T-helper 2 cell treated with Interferon-gamma antibody and Interleukin-4, amounts not matched to agents 100 ng/mL and 5 ng/mL, for 36 hours (primary cell): ENCODE data around the gene DHRS1. TPM values are rescaled to one million over a fixed set of nuclear protein-coding genes. Genes with fewer than 3 reads are reported as not detected.
"Not testable (repeated sequence)": the region's sequence is repeated elsewhere in the genome, so short reads cannot be mapped to it uniquely, and the experiment has no call there.

Experiments used
- intact Hi-C: fragments of 100-400 bp; cut with micrococcal nuclease; formaldehyde crosslinking; loops from one replicate; pipeline ENCODE4 v1.15.1; 2023
- total RNA-seq: library from RNA; stranded (reverse); gene quantifications from 2 replicates; pipeline ENCODE4 v1.2.3, GENCODE V29; 2022

DHRS1 gene
- total RNA-seq, 1 donor from 2014 or later, result 20.7 TPM

DNA sequence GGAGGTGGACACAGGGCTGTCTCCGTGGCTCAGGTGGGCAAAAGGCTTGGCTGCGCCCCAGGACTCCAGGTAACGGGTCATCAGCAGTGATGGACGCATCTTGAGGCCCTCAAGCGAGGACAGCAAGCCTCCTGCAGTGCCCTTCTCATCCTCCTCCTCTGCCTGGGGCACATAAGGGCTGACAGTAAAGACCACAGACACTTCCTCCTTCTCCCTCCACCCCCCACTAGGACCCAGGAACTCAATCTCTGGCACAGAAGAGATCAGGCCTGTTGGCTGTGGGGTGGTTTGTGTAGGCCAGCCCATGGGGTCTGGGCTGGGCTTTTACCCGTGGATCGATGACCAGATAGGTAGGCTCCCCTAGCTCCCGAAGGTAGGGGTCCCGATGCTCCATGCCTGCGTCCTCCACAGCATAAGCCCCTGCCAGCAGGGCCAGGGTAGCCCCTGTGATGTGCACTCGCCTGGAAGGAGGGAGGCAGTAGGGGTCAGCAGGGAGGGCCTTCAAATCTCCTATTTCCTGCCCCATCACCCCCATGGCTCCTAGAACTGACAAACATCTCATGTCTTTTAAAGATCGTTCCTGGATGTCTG is 29.6 kb upstream of the DHRS1 start:
- intact Hi-C loops, result no loop called here

- intact Hi-C loops, result not testable (repeated sequence)
Observed at GRCh38 chr14:24327914-24328313, 28.3 kb upstream of the DHRS1 start.

DNA sequence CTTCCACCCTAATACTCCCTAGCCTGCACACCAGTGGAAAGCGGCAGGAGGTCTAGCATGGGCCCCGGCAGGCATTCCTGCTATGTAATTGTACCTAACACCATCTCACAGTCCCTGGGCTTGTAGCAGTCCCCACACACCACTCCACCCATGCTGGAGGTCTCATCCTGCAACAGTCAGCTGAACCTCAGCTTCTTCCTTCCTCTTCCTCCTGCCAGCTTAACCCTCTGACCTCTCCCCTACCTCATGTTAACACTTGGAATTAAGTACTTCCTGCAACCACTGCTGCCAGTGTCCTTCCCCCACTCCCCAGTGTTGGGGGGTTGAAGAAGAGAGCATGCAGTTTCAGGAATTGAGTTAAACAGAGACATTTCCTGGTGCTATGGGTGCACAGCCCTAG is 27.7 kb upstream of the DHRS1 start:
- intact Hi-C loops, result no loop called here

GRCh38 chr14:24325963-24326362 is 26.4 kb upstream of the DHRS1 start:
- intact Hi-C loops, result no loop called here

GRCh38 chr14:24325041-24325530 is 25.5 kb upstream of the DHRS1 start:
- intact Hi-C loops, result no loop called here

GRCh38 chr14:24324024-24324423 is 24.4 kb upstream of the DHRS1 start:
- intact Hi-C loops, result no loop called here

DNA sequence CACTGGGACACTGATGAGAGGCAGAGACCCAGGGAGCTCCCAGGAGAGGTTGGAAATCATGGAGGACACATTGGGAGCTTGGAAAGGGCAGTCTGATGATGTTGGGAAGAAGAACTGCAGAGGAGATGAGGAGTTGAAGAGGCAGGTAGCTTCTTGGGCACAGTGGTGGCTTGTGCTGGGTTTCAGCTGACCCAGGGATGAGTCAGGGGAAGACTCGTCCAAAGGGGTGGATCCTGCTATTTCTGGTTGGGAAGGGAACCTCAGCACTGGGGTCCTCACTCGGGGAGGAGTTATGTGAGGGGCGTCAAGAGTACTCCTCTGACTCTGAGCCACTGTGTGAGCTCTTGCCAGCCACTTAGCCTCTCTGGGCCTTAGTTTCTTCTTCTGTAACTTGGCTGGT is 23.8 kb upstream of the DHRS1 start:
- intact Hi-C loops, result no loop called here

DNA sequence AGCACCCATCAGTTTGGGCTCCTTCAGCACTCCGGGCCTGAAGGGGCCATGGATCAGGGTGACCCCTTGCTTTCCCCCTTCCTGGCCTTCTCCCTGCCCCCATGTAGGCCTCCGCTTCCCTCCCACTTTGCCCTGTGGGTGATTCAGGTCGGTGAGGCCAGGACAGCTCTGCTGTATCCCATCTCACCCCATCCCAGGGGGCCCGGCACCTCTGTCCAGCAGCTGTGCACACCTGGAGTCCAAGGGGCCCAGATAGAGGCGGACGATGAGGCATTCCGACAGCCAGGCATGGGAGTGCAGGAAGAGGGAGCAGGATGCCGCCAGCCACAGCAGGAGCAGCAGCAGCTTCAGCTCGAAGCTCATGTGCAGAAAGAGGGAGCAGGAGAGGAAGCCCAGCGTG is 23.1 kb upstream of the DHRS1 start:
- intact Hi-C loops, result no loop called here

DNA sequence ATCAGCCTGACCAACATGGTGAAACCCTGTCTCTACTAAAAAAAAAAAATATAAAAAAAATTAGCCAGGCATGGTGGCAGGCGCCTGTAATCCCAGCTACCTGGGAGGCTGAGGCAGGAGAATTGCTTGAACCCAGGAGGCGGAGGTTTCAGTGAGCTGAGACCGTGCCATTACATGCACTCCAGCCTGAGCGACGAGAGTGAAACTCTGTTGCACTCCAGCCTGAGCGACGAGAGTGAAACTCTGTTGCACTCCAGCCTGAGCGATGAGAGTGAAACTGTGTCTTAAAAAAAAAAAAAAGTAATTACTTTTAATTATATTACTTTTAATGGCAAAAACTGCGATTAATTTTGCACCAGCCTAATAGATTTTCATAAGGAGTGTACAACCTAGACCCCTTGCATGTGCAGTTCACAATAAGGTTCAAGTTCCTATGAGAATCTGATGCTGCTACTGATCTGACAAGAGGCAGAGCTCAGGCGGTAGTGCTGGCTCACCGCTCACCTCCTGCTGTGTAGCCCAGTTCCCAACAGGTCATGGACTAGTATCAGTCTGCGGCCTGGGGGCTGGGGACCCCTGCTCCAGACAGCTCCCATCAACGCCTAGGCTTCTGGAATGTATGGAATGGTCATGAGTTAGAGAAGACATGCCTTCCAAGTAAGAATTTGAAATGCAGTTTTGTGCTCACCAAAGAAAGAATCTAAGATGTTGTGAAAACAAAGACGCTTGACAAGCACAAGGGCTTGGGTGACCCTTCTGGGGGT is 21.8 kb upstream of the DHRS1 start:
- intact Hi-C loops, result no loop called here

- intact Hi-C loops, result no loop called here
Observed at GRCh38 chr14:24317141-24317928, 17.8 kb upstream of the DHRS1 start.

GRCh38 chr14:24316597-24316950 is 17.0 kb upstream of the DHRS1 start:
- intact Hi-C loops, result no loop called here

- intact Hi-C loops, result no loop called here
Observed at GRCh38 chr14:24315807-24316596, 16.4 kb upstream of the DHRS1 start.

- intact Hi-C loops, result no loop called here
Observed at GRCh38 chr14:24315243-24315806, 15.7 kb upstream of the DHRS1 start.

DNA sequence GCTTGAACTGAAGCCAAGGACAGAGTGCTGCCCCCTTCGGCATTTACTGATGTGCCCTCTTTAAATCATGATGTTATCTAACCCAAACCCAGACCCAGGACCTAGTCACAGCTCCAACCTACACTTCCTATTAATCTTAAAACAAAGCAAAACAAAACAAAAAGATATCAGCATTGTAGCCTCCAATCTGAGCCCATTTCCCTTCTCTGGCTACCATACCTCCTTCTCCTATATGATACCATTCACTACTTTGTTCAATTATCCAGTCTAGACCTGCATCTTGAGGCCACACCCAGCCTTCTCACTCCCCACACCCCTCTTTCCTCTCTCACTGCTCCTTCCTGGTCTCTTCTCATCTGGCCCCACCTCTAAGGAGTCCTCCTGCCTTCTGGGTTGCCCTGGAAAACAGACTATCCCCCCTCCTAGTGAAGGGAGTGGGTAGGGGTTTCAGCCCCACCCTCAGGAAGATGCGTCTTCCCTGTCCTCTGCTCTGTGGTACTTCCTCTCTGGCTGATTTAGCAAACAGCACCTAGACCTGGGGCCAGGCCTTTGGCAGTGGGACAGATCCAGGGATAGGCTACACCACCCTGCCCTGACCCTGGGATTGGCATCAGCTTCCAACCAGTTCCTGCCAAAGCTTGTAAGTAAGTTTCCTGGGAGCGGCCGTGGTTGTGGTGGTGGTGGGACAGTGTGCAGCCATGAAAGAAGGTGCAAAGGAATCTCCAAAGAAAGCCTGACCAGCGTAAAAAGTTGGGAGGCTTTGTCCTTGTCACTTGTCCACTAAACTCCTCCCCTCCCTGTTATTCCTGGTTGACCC is 15.0 kb upstream of the DHRS1 start:
- intact Hi-C loops, result loop anchor here (5.0 kb wide), 1 partner anchor 118 kb away; no protein-coding TSS in a partner anchor

DNA sequence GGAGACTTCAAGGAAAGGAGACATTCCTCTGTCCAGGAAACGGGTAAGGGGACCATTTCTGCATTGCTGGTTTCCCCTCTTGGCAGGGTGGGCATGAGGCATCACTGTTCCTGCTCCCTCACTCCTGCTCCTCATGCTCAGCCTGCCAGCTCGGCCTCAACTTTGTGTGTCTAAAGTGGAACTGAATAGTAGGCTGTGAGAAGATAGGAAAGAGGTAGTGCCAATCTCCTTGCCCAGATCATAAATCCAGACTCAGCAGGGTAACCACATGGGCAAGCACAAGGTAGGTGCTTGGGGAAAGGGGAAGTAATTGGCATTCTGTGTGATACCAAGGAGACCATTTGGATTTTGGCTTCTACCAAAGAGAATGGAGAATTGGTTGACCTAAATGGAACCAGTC is 14.3 kb upstream of the DHRS1 start:
- intact Hi-C loops, result loop anchor here (5.0 kb wide), 1 partner anchor 118 kb away; no protein-coding TSS in a partner anchor

GRCh38 chr14:24312736-24313507 is 13.3 kb upstream of the DHRS1 start:
- intact Hi-C loops, result loop anchor here (5.0 kb wide), 1 partner anchor 119 kb away; no protein-coding TSS in a partner anchor

DNA sequence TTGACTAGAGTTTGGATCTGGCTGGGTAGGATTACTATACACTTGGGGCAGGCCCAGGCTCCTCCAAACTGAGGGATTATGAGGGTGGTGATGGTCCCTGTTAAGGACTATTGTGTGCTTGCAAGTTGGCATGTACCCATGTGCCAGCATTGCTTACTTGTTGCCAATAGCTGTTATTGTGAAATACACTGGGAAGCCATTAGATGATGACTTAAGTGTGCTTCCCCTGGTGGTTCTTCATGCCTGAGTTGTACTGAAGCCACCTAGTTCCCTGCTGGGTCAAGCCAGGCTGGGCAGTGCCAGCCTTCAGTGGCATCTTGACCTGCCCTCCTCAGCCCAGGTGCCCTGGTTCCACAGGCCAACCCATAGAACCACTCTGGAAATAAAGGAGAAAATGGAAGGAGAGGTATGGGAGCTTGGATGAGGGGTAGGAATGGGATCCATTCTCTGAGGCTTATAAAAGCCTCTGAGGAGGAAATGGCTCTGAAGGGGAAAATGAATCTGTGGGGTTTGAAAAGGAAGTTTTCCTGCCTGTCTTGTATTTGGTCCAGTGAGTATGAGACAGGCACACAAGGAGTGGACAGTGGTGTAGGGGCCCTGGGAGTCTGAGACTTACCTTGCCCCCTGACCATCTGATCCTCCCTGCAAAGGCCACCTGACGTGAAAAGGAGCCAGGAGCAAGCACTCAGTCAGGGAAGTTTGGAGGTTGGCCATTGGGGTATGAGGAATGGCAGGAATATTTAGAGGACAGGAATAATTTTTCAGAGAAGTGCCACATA is 12.4 kb upstream of the DHRS1 start:
- intact Hi-C loops, result loop anchor here (1.0 to 5.0 kb wide), 3 partner anchors 21 to 120 kb away; partner anchors contain the start of gene CHMP4A
